Fibroblast of skin of abdomen (primary cell): ENCODE data around the gene GLRX.
"Not testable (repeated sequence)": the region's sequence is repeated elsewhere in the genome, so short reads cannot be mapped to it uniquely, and the experiment has no call there.

Source experiments
- DNase-seq: peaks from one replicate; pipeline ENCODE4 v3.0.0-alpha.2; 2013

GLRX gene

GRCh38 chr5:95852567-95852966 lies 30.0 kb upstream of the GLRX start:
- no peak for DNase-seq

- not testable (repeated sequence) for DNase-seq
Observed at GRCh38 chr5:95851141-95851540, 28.6 kb upstream of the GLRX start.

GRCh38 chr5:95850391-95850894 lies 27.9 kb upstream of the GLRX start:
- DNase-seq = no peak

- DNase-seq = peak; percentile 59
Observed at GRCh38 chr5:95848701-95849100, 26.2 kb upstream of the GLRX start.

- DNase-seq = no peak
Observed at GRCh38 chr5:95847261-95847592, 24.7 kb upstream of the GLRX start.

GRCh38 chr5:95846554-95847260 lies 24.2 kb upstream of the GLRX start:
- peak; percentile 69 for DNase-seq

- DNase-seq = no peak
Observed at GRCh38 chr5:95845391-95845790, 22.9 kb upstream of the GLRX start.

- DNase-seq = no peak
Observed at GRCh38 chr5:95843733-95844223, 21.3 kb upstream of the GLRX start.

- peak; percentile 42 for DNase-seq
Observed at GRCh38 chr5:95842854-95843544, 20.5 kb upstream of the GLRX start.

GRCh38 chr5:95841914-95842812 lies 19.6 kb upstream of the GLRX start:
- no peak for DNase-seq

- DNase-seq = no peak
Observed at GRCh38 chr5:95840956-95841705, 18.6 kb upstream of the GLRX start.

- DNase-seq = no peak
Observed at GRCh38 chr5:95839658-95840057, 17.1 kb upstream of the GLRX start.

- DNase-seq = no peak
Observed at GRCh38 chr5:95838556-95838955, 16.0 kb upstream of the GLRX start.

GRCh38 chr5:95838001-95838520 lies 15.5 kb upstream of the GLRX start:
- no peak for DNase-seq

GRCh38 chr5:95837492-95837891 lies 15.0 kb upstream of the GLRX start:
- DNase-seq = no peak

GRCh38 chr5:95836971-95837370 lies 14.4 kb upstream of the GLRX start:
- DNase-seq = not testable (repeated sequence)

- no peak for DNase-seq
Observed at GRCh38 chr5:95836544-95836943, 14.0 kb upstream of the GLRX start.

GRCh38 chr5:95835682-95836385 lies 13.3 kb upstream of the GLRX start:
- DNase-seq = no peak

GRCh38 chr5:95832664-95833063 lies 10.1 kb upstream of the GLRX start:
- DNase-seq = no peak

GRCh38 chr5:95830226-95830625 lies 7.7 kb upstream of the GLRX start:
- no peak for DNase-seq

- DNase-seq = no peak
Observed at GRCh38 chr5:95827892-95828246, 5.3 kb upstream of the GLRX start.
